EL (cell line): ENCODE measurements around the gene PNPLA2.

Experiments used
- DNase-seq: peaks from one replicate; pipeline ENCODE4 v3.0.0-alpha.2; 2016

The PNPLA2 gene

GRCh38 chr11:832529-833113, 13.9 kb downstream of the PNPLA2 start, which contains the start of gene CD151:
Gene CD151 (plus strand): TSS chr11:832952. CDS start chr11:836070, 3,118 bp downstream.
- DNase-seq = peak; percentile 73

- peak; percentile 62 for DNase-seq
These were observed 14.5 kb downstream of the PNPLA2 start for GRCh38 chr11:833114-833791.

DNA sequence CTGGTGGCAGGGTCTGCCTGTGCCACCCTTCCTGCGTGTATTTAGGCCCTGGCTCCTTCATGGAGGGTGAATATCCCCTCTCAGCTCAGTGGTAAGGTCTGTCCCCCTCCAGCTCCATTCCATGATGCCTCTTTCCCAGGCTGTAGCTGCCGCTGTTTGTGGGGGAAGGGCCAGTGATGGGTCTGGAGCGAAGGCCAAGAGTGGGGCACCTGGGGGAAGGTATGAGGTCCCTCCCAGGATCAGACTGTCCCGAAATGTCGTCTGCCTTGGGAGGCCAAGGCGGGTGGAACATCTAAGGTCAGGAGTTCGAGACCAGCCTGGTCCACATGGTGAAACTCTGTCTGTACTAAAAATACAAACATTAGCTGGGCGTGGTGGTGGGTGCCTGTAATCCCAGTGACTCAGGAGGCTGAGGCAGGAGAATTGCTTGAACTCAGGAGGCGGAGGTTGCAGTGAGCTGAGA, 15.2 kb downstream of the PNPLA2 start:
- no peak for DNase-seq

DNA sequence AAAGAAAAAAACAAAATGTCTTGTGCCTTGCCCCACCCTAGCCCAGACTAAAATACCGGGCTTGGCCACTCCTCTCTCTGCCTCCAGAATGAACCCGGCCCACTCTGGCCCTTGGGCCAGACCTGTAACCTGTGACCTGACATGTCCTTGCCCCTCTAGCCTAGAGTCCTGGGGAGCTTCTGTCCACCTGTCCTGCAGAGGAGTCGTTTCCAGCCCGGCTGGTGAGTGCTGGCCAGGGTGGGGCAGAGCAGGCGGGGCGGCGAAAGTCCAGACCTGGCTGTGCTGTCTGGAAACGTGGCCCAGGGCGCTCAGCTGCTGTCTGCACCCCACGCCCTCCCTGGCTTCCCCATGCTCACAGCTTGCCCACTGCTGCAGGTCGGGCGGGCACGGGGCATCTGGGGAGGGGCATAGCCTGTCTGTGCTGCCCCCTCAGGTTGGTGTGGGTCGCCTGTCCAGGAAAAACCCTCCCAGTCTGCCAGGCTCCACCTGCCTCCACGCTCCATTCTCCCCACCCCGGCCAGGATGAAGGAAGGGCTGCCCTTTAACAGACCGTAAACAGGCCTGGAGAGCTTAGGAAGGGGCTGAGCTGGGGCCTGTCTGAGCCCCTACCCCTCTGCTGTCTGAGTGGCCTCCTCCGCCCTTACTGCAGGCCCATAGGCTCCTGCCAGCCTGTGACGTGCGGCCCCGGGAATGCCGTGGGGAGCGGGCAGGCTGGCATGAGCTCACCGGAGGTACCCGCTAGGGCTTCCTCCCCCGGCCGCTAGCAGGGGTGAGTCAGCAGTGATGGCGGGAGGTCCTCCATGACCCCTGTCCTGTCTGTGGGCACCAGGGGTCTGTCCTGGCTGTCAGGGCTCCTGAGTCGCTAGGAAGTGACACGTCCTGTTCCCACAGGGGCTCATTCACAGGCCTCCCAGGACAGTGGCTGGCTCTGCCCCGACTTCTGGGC, 15.9 kb downstream of the PNPLA2 start:
- peak; percentile 94 for DNase-seq

DNA sequence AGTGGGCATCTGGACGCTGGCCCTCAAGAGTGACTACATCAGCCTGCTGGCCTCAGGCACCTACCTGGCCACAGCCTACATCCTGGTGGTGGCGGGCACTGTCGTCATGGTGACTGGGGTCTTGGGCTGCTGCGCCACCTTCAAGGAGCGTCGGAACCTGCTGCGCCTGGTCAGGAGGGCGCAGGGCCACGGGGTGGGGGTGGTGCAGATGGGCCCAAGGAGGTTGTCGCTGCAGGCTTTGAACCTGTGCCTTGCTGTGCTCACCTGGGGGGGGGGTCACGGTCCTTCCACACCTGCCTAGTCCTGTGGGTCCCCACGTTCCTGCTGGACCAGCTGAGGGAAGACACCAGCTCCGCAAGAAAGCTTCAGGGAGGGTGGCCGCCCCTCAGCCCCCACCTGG, 17.6 kb downstream of the PNPLA2 start:
- no peak for DNase-seq

GRCh38 chr11:836700-837099, 18.0 kb downstream of the PNPLA2 start:
- no peak for DNase-seq

DNA sequence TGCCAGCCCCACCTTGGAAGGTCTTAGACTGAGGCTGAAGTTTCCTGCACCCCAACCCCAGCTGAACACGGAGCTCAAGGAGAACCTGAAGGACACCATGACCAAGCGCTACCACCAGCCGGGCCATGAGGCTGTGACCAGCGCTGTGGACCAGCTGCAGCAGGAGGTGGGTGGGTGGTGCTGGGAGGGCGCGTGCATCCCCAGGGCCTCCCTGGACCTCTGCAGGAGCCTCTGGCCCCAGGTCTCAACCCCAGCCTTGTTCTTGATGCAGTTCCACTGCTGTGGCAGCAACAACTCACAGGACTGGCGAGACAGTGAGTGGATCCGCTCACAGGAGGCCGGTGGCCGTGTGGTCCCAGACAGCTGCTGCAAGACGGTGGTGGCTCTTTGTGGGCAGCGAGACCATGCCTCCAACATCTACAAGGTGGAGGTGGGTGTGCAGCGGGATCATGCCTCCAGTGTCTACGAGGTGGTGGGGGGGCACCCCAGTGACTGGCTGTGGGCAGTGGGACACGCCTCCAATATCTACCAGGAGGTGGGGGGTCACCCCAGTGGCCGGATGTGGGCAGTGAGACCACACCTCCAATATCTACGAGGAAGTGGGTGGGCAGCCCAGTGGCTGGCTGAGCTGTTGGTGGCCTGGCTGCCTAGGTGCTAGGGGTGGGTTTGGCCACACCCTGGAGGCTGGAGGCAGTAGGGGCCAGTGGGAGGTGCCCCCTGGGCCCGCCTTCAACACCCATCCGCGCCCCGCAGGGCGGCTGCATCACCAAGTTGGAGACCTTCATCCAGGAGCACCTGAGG, 18.7 kb downstream of the PNPLA2 start:
- no peak for DNase-seq

DNA sequence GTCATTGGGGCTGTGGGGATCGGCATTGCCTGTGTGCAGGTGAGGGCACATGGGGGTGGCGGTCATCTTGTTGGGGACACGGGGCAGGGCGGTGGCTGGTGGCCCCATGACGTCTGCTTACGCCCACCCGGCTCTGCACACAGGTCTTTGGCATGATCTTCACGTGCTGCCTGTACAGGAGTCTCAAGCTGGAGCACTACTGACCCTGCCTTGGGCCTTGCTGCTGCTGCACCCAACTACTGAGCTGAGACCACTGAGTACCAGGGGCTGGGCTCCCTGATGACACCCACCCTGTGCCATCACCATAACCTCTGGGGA, 19.2 kb downstream of the PNPLA2 start:
- no peak for DNase-seq

- DNase-seq = no peak
These were observed 19.9 kb downstream of the PNPLA2 start for GRCh38 chr11:838441-839279.

GRCh38 chr11:839280-839623, 20.5 kb downstream of the PNPLA2 start:
- no peak for DNase-seq

DNA sequence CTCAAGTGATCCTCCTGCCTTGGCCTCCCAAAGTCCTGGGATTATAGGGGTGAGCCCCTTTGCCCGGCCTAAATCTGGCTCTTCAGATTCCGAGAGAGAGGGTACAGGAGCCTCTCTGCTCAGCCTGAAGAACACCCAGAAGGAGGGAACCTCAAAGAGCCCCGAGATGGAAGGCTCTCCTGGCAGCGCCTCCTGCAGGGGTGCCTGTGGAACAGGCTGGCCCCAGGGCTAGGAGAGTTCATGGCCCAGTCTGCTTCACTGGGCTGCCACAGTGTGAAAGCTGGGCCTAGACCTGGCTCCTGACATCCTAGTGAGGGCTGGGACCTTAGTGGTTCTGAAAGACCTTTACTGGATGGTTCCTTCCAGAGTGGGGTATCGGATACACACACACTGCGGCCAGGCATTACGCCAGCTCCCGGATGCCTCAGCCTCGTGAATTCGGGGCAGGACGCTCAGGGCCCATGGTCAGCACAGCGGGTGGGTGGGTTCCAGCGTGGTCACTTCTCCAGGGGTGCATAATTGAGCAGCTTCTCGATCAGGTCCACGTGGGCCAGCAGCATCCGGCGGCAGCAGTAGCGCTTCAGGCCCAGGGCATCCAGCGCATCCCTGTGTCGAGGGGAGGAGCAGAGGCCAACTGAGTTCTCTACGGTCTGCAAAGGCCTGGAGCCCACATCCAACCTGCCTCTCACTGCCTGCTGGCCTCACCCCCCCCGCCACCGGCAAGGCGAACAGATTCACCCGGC, 21.3 kb downstream of the PNPLA2 start:
- DNase-seq = no peak

GRCh38 chr11:841981-842369, 23.3 kb downstream of the PNPLA2 start:
- no peak for DNase-seq

DNA sequence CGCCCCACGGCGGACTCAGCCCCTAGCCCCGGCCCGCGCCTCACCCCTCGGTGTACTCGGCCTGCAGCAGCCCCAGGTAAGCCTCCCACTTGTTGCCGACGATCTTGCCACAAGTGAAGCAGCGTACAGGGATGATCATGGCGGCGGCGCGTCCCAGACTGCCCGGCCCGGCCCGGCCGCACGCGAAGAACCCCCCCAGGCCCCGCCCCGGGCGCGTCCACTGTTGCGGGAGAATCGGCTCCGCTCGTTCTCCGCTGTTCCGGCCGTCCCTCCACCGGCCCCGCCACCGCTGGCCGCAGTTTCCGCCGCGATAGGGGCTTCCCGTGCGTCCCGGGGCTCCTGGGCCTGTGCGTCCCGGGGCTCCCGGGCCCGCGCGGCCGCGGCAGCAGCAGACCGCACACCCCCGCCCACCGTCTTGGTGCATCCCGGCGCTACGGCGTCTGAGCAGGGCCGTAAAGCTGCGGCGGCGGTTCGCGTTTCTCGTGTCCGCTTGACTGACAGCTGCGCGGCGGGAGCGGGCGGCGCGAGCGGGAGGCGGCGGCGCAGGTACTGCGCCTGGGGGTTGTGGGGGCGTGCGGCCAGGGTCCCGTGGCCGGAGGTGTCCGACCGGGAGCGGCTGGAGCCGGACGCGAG, 23.8 kb downstream of the PNPLA2 start, which contains the start of the genes POLR2L and TSPAN4:
TSS of gene POLR2L (minus strand) at position 160 of the 633 bp plus-strand sequence. CDS start at position 139, 21 bp downstream.
TSS of gene TSPAN4 (plus strand) at position 483 of the 633 bp plus-strand sequence. CDS start 7,453 bp downstream, outside the sequence.
- peak; percentile 87 for DNase-seq

GRCh38 chr11:843086-843734, 24.5 kb downstream of the PNPLA2 start:
- DNase-seq = no peak

DNA sequence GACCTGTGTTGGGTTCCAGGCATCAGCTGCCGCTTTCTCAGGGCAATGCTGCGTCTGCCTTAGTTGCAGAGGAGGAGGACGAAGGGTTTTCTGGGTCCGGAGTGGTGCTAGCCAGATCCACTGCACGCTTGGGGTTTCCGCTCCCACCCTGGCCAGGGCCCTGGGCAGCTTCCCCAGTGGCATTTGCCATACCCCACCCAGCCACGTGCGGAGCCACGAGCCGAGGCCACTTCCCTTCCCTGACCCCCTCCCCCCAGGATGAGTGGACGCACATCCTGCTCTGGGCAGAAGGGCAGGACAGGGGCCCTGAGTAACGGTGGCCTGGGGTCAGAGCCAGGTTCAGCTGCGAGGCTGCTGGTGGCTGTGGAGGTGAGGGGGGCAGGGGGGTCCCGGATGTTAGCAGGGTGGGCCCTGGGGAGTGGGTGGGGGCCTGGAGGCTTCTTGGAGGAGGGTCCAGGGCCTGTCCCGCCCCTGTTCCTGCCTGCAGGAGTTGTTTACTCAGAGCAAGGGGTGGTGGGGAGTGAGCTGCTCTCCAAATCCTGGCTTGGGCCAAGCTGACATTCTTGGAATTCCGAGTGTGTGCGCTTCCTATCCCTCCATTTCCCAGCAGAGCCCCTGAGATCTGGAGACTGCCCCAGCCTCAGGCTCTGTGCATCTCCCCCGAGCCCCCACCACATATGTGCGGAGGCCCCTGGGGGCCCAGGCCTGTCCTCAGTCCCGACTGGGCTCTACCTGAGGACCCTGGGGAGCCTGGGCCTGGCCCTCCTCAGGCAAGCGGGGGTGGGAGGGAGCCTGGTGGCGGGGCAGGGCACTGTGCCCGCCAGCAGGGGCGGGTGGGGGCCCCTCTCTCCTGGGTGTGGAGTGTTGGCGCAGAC, 25.3 kb downstream of the PNPLA2 start:
- DNase-seq = peak; percentile 98

DNA sequence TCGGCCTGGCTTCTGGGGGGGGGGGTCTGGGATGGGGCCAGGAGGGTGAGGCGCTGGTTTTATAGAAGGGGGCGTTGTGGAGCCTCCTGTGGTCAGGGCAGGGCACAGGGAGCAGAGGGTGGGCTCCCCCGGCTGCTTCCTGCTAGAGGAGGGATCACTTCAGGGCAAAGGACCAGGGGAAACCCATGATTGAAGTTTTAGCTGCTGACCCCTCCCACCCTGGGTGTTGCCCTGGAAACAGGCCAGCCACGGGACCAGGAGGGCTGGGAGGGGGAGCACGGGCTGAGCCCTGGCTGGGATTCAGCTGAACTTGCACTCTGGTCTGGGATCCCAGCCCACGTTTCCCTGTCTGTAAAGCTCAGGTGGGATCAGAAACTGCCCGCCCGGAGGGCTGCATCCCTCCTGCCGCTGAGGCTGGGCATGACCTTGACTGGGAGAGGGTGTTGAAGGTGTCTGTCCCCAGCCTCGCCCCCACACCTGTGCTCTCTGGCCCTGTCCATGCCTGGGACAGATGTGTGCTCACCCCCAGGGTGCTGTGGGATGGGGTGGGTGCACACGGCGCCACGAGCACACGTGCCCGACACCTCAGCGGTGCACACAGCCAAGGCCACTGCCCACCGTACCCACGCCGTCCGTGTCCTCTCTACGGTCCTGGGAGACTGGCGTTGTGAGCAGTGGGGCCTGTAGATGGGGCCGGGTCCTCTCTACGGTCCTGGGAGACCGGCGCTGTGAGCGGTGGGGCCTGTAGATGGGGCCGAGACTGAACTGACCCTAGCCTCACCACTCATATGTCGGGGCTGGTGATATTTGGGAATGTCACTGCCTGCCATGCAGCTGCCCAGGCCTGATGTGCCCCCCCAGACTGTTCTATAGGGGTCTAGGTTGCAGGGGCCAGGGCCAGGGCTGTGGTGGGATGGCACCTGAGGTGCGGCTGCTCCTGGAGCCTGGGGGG, 26.3 kb downstream of the PNPLA2 start:
- DNase-seq = peak; percentile 91

GRCh38 chr11:845872-846495, 27.3 kb downstream of the PNPLA2 start:
- peak; percentile 39 for DNase-seq
